Stimulated activated CD4-positive, alpha-beta T cell treated with anti-CD3 and anti-CD28 coated beads, Interleukin-4, amount 100 ng/mL, for 4 hours (primary cell): ENCODE data around the gene B2M.
"Not testable (repeated sequence)": the region's sequence is repeated elsewhere in the genome, so short reads cannot be mapped to it uniquely, and the experiment has no call there.

Experiments
- DNase-seq, 2 experiments: peaks; one replicate each; pipeline ENCODE4 v3.0.0-alpha.2; 2020

Gene B2M

DNA sequence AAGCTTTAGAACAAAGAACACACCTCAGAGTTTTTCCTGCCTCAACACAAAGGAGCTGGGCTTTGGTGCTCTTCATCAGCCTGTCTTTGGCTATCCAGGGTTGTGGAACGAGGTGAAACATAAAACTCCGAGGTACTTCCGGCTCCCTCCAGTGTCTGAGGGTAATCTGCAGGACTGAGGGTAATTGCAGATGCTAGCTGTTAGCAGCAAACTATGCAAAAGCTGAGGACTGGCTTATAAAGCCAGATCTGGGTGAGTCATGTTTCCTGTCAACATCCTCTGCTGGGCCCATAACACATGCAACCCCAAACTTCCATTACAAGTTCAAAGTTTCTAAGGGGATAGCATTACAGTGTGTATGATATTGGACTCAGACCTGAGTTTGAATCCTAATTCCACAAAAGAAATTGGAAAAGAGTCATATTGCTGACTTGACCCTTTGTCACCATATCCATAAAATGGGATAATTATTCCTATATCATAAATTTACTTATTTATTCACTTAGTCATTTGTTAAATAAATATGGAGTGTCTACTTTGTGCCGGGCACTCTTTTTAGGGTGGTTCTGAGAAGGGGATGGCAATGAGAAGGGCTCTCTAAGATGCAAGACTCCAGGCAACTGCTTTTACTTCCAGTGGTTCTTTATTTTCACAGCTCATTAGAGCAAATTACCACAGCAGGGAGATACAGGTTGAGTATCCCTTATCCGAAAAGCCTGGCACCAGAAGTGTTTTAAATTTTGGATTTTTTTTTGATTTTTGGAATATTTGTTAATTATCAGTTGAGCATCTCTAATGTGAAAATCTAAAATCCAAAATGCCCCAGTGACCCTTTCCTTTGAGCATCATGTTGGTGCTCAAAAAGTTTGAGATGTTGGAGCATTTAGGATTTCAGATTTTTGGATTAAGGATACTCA lies 15.5 kb downstream of the B2M start:
- peak in 1 of 2 experiments; percentile 77 for DNase-seq

DNA sequence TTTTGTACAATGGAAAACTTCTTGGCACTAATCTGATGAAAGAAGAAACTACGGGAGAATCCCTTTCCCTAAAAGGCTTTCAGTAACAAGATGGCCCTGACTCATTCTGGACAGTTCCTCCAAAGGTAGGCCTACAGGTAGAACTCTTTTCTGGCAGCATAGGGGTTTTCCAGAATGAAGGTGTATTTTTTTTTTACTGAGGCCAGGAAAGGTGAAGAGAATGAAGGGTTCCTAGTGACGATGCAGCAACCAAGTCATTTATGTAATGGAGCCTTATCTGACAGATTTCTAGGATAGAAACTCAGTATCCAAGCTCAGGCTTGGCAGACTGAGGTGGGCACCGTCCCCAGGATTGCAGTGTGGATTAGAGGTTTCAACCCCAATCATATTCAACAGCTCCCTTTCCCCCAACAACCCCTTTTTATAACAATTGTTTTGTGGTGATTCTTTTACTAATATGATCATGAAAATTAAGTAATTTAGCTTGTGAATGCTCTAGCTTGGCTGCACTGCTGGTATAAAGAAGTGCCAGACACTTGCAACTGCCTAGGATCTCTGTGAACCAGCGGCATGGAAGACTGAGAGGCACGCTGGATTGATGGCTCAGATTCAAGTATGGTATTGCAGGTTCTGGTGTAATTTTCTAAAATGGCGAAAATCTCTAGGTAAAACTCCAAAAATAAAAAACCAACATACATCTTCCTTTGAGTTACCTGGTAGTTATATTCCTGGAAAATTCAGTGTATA lies 16.3 kb downstream of the B2M start:
- DNase-seq, result no peak

DNA sequence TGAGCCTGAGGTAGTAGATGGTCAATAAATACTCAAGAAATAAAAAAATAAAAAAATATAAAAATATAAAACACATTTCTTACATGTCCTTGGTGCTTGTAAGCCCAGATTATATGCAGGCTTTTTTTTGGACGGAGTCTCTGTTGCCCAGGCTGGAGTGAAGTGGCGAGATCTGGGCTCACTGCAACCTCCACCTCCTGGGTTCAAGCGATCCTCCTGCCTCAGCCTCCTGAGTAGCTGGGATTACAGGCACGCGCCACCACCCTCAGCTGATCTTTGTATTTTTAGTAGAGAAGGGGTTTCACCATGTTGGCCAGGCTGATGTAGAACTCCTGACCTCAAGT lies 16.9 kb downstream of the B2M start:
- not testable (repeated sequence) for DNase-seq

DNA sequence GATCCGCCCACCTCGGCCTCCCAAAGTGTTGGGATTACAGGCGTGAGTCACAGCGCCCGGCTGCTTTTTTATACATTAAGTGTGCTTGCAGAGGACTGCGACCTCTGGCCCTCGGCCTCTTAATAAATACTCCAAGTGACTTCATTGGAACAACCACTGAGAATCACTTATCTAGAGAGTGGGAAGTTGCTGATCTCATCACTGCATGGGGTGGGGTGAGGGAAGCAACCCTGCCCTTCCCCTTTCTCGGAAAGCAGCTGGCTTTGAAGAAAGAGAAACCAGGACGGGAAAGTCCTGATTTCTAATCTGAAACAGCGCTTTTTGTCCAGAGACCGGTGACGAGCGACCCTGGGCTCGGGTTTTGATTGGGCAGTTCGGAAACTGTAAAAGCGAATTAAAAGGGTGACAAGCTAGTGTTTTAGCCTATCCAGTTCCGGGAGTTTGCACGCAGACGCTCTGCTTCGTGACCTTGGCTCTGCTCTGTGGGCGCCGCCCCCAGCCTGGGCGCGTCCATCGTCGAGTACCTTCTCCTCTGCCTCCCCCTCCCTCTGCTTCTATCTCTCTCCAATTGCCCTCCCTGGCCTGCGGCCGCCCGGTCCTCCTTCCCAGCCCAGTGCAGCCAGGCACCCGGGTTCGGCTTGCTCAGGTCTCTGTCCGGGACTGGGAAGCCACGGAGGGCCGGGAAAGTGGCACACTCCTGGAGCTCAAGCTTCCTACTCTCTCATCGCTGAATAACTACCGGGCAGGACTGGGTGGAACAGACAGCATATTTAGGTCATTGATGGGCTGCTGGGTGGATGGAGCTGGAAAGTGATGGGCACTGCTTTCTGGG lies 17.5 kb downstream of the B2M start:
- peak; percentile 85 to 98 for DNase-seq

DNA sequence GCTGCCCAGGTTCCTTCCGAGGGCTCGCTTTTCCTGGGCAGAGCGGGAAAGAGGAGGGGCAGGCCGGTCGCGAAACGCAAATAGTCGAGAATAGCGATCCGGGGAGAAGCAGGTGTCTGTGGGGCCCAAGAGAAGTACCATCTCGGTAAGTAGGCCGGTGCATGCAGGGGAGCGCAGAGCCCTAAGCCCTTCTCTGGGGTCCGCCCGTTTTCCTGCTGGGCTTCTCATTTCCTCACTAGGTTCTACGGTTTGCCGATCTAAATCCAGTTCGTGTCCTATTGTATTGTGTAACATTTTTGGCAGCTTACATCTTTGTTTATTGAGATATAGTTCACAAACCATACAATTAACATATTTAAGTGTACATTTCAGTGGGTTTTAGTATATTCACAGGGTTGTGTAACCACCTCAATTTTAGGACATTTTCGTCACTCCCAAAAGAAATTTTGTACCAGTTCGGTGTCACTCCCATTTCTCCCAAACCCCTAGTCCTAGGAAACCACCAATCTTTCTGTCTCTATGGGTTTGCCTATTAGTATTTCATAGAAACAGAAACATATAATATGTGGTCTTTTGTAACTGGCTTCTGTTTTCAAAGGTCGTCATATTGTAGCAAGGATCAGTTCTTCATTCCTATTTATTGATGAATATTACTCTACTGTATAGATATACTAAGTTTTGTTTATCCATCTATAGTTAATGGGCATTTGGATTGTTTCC lies 18.3 kb downstream of the B2M start:
- DNase-seq, result peak; percentile 34 to 44

DNA sequence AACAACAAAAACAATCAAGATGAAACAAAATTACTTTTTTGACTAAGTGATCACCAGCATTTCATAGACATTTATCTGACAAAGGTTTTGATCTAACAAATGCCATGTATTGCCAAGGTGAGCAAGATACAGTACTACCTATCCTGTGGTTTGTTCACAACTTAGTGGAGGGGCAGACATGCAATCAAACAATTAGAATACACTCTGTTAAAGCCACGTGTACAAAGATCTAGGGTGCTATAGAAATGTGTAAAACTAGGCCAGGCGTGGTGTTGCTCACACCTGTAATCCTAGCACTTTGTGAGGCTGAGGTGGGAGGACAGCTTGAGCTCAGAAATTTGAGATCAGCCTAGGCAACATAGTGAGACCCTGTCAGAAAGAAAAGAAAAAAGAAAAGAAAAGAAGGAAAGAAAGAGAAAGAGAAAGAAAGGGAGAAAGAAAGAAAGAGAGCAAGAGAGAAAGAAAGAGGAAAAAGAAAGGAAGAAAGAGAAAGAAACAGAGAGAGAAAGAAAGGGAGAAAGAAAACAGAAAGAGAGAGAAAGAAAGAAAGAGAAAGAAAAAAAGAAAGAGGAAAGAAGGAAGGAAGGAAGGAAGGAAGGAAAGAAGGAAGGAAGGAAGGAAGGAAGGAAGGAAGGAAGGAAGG lies 23.6 kb downstream of the B2M start:
- no peak for DNase-seq

DNA sequence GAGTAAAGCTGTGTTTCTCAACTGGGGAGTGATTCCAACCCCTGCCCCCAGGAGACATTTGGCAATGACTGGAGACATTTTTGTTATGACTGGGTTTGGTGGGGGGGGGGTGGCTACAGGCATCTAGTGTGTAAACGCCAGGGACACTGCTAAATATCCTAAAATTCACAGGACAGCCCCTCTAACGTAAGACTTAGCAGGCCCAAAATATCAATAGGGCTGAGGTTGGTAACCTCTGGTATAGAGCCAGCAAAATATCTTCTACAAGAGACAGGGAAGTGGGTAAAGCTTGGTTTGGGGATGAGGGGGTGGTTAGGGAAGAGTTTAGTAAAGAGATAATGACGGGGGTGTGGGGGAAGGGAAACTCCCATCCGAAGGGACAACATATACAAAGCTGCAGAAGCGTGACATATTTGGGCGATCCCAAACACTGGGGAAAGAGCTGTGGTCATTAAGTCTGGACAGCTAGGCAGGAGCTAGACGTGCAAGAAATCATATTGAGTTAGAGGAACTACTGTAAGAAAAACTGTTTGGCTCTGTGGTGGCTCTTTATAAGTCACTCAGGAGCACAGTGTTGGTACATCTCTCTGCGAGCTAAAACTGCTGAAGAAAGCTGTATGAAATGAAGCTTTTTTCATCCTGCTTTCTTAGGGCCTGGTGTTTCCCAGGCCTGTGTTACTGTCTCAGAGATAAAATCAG lies 24.3 kb downstream of the B2M start:
- no peak for DNase-seq

DNA sequence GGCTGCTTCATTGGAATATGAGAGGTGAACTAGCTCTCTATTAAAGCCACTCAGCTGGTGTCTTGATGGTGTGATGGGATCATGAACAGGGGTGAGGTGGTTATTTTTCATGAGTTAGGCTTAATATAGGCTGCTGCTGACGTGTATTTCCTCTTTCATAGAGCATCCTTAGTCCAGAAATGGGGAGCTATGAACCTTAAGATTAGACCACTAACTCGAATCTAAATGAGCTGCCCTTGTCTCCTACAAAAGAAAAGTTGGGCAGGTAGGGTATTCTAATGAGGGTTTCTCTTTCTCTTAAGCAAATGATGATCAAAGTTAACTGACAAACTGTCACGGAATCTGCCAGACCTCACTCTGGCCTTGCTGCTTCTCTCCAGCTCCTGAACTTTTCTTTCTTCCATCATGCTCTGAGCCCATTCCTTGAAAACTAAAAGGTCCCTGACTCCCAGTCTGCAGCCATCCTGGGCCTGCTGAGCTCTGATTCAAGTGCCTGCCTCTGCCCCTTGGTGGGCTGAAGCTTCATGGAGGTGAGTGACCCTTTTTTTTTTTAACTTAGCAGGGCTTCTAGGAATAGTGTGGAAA lies 25.0 kb downstream of the B2M start, which contains the start of gene TRIM69:
TSS of gene TRIM69 (plus strand) at position 348 of the 585 bp plus-strand sequence. CDS start at position 525, 177 bp downstream.
- no peak for DNase-seq

DNA sequence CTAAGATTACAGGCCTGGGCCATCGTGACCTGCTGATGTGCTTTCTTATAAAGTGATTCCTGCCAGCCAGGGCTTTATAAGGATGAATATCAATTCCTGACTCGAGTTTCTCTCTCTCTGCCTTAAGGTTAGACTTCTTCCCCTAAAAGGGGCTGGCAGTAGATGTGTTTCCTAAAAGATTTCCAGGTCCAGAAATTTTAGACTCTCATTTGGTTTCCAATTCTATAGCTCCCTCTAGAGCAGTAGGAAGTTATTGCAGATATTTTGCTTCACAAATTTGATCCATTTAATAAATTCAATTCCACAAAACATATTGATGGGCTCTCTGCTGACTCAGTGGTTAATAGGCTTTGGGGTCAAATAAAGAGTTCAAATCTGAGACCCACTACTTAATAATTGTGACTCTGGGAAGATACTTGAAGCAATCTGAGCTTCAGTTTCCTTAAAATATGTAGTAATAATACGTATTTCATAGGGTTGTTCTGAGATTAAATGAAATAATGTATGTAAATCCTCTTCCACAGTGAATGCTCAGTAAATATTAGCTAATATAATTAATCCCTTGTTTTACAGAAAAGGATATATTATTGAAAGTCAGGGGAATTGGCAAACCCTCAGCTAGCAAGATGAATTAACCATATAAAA lies 27.1 kb downstream of the B2M start:
- no peak for DNase-seq

DNA sequence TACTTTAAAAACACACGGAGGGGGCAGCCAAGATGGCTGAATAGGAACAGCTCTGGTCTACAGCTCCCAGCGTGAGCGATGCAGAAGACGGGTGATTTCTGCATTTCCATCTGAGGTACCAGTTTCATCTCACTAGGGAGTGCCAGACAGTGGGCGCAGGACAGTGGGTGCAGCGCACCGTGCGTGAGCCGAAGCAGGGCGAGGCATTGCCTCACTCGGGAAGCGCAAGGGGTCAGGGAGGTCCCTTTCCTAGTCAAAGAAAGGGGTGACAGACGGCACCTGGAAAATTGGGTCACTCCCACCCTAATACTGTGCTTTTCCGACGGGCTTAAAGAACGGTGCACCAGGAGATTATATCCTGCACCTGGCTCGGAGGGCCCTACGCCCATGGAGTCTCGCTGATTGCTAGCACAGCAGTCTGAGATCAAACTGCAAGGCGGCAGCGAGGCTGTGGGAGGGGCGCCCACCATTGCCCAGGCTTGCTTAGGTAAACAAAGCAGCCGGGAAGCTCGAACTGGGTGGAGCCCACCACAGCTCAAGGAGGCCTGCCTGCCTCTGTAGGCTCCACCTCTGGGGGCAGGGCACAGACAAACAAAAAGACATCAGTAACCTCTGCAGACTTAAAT lies 28.0 kb downstream of the B2M start:
- not testable (repeated sequence) for DNase-seq

DNA sequence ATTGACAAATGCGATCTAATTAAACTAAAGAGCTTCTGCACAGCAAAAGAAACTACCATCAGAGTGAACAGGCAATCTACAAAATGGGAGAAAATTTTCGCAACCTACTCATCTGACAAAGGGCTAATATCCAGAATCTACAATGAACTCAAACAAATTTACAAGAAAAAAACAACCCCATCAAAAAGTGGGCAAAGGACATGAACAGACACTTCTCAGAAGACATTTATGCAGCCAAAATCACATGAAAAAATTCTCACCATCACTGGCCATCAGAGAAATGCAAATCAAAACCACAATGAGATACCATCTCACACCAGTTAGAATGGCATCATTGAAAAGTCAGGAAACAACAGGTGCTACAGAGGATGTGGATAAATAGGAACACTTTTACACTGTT lies 32.1 kb downstream of the B2M start:
- DNase-seq, result not testable (repeated sequence)

DNA sequence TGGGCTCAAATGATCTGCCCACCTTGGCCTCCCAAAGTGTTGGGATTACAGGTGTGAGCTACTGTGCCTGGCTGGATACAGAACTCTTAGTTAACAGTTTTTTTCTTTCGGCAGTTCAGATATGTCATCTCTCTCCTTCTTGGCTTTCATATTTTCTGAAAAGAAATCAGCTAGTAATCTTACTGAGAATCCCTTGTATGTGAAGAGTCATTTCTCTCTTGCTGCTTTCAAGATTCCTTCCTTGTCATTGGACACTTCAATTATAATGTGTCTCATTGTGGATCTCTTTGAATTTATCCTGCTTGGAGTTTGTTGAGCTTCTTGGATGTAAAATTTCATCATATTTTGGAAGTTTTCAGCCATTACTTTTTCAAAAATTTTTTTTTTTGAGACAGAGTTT lies 42.0 kb downstream of the B2M start:
- no peak for DNase-seq

DNA sequence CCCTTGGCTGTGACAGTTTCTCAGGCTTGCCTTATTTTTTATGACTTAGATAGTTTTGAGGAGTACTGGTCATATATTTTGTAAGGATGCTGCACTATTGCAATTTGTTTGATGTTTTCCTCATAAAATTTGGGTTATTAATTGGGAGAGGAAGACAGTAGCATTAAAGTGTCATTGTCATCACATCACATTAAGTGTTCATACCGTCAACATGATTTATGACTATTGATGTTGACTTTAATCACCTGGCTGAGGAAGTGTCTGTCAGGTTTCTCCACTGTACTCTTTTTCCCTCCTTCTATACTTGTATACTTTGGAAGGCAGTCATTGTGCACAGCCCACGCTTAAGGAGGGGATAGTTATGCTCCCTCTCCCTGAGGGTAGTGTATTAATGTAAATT lies 51.9 kb downstream of the B2M start:
- DNase-seq, result no peak

DNA sequence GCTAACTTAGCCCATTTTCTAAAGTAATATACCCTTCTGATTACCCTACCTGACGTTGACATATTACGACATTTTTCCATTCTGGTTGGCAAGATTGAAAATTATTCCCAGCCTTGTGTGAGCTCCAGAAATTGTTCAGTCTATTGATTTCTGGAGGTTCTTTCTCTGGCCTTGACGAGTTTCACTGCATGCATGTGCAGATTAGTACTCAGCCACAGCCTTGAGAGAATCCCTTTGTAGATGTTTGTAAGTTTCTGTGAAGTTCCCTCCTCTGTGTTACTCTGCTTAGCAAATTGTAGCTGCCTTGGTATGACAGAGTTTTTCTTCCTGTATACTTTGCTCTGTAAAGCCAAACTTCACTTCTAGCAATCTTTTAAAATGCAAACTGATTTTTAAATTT lies 52.5 kb downstream of the B2M start:
- DNase-seq, result no peak

DNA sequence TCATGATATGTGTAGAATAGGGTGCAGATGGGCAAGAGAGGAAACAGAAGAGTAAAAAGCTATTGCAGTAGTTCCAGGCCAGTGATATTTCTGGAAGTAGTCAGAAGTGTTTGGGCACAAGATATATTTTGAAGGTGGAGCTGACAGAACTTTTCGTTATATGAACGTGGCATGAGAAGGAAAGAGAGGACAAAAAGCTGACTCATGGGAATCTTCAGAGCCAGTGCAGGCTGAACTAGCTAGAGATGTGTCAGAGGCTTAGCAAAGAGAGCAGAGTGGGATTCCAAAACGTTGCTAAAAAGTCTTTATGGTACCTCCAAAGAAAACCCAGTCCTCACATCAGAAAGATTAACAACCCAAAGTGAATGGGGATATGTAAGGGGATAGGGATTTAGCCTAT lies 53.7 kb downstream of the B2M start:
- DNase-seq, result no peak
